Stimulated activated CD4-positive, alpha-beta T cell treated with anti-CD3 and anti-CD28 coated beads, Interleukin-2, amount 100 ng/mL, for 24 hours (primary cell): ENCODE results near the gene TMEM247.
"Not testable (repeated sequence)": the region's sequence is repeated elsewhere in the genome, so short reads cannot be mapped to it uniquely, and the experiment has no call there.

ENCODE experiments used
- DNase-seq, 2 donors: peaks; one replicate each; pipeline ENCODE4 v3.0.0-alpha.2; 2020

The TMEM247 gene

DNA sequence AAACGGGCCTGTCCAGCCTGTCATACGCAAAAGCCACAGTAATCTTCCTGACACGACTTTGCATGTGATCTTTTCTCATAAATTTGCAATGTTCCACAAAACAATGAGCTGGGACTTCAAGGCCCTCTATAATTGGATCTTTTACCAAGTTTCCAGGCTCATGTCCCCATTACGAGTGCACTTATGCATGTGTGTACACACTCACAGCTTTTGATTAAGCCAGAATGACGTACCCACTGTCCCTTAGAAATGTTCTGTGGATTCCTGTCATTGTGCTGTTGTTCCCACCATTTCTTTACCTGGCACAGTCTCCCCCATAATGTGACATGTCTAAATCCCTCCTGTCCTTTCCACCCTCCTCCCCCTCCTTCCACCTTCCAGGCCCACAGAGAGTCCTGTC is 19.7 kb upstream of the TMEM247 start:
- no peak for DNase-seq

DNA sequence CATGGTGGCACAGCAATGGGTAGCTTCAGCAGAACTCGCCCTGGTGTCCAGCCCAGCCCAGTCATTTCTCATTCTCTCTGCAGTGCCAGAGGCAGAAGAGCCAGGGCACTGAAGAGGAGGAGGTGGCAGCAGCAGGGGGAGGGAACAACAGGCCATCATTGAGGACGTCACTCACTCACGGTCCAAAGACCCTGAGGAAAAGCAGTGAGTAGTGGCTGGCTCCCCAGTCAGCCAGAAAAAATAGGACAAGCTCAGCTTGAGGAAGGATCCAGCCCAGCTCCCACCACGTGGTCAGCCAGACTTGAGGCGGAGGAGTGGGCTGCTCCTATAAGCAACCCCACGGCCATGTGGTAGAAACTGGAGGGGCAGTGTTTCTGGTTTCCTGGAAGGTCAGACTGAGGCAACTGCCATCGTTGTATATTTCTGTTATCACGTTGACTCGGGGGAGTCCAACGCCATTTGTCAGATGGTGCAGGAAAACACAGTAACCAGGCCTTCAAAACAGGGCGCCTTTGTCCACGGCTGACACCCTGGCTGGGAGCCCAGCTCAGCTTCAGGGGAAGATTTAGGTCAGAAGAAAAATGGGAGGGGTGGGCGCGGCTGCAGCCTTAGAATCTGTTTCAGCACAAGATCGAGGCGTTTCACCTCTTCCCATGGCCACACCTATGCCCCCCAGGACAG is 19.0 kb upstream of the TMEM247 start:
- DNase-seq: no peak

DNA sequence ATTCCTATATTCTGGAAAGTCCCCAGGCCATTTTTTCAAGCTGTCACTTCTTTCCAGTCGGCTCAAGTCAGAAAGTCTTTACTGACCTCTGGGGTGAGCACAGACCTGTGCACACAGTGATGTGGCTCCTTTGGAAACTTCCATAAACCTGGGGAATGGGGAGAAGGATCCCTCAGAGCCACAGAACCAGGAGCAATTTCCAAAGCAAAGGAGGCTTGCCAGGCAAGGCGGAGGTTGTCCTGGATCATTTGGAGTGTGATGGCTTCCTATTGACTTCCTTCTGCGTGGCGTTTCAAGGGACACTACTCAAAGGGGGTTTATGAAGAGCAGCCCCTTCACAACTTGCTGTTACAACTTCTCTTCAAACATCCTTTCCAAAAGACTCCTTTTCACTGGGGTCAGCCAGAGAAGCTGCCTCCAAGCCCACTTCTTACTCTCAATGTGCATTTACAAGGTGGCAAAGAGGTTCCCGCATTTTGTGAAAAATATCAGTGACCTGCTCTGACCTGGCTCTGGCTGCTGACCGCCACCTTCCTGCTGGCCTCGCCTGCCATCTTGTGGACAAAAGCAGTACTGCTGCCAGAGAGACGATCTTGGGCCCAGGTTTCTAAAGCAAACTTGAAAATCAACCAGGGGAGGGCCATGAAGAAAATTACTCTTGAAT is 18.2 kb upstream of the TMEM247 start:
- DNase-seq: peak; percentile 84 to 85

DNA sequence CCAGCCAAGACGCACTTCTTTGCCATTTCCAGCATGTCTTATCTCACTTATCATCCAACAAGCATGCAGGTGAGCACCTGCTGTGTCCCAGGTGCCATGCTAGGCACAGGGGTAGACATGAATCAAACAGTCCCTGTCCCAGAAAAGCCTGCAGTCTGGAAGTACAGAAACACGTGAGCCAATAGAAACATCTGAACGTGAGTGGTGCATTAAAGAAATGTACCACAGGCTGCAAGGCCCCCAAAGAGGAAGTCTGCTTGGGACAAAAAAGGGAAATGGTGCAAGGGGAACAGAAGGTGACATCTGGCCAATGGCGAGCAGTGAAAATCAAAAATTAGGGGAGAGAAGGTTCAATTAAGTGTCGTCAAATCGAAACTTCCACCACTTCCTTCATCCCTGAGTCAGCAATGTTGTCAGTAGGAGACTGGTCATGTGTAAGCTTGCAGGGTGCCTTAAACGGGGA is 17.6 kb upstream of the TMEM247 start:
- DNase-seq: no peak

DNA sequence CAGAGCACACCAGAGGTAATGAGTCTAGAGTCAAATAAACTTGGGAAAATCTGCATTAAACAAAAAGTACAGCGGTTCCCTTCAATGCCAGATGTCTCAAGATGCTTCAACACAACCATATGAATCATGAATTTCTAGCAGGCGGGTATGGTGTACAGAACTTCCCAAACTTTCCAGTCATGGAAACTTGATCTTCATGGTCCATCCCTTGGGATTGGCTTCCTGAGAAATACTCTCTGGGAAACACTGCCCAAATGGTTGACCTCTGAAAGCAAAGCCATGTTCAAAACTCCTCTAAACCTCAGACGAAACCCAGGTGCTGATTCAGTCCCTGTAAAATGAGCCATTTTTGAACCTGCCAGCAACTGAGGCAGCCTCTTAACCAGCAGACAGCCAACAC is 16.4 kb upstream of the TMEM247 start:
- no peak for DNase-seq

DNA sequence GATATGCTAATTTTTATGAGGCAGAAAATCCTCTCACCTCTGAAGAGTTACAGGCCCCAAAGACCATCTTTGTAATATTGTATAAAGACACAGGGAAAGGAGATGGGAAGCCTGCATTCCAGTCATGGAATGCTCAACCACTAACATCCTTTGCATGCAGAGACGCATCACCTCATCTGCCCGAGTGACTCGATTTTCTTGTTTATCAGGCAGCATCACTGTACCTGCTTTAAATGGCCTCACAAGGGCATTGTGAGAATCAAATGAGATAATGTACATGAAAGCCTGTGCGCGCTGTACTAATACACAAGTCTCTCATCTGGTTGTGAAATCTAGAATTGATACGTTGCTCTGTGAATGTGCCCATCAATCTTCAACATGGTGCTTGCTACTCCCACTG is 10.2 kb upstream of the TMEM247 start:
- DNase-seq: no peak

DNA sequence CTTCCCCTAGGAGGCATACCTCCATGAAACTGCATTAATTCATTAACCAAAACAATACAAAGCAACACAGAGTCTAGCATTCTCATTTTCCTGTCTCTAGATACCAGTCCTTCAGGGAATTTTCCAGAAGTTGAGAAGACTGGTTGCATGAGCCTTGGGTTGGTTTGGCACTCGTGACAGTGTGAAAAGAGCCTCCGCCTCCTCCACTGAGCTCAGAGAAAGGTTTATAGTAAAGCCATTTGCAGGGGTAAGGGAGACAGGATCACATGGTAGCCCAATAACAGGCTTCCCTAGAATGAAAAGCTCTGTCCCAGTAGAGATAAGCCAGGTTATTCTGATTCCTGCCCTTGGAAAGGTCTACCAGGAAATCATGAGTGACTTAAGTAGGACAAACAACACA is 9.7 kb upstream of the TMEM247 start:
- no peak for DNase-seq

DNA sequence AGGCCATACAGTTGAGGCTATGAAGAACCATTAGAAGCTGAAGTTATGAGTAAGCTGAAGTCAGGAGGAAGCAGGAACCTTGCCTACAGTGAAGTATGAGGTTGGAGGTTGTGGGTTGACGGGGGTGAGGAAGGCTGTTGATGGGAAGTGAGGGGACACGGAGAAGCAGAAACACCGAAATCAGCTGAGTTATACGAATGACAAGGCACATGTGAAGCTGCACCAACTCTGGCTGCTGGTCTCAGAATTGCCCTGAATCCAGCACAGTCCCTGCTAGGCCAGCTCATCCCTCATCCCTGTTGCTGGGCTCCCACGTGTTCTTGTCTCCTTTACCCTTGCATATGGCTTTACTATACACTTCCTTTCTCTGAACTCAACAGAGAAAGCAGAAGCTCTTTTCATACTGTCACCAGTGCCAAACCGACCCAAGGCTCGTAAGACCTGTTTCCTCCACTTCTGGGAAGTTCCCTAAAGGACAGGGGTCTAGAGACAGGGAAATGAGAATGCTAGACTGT is 9.2 kb upstream of the TMEM247 start:
- DNase-seq: no peak

DNA sequence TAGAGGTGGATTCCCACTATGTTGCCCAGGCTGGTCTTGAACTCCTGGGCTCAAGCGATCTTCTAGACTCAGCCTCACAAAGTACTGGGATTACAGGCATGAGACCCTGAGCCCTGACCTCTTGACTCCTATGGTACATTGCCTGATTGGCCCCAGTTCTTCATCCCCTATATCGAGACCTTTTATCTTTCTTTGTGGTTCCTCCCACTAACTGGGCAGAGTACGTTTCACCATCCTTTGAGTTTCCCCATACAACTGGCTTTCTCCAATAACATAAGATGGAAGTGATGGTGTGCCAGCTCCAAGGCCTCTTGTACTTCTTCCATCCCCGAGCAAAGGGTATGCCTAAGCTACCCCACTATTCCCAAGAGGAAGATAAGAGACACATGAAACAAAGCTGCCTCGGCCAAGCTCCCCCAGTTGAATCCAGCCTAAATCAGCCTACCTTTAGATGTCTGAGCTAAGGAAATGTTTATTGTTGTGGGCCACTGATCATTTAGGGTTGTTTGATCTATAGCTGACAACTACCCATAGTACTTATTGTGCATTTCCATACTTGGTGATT is 8.3 kb upstream of the TMEM247 start:
- no peak for DNase-seq

DNA sequence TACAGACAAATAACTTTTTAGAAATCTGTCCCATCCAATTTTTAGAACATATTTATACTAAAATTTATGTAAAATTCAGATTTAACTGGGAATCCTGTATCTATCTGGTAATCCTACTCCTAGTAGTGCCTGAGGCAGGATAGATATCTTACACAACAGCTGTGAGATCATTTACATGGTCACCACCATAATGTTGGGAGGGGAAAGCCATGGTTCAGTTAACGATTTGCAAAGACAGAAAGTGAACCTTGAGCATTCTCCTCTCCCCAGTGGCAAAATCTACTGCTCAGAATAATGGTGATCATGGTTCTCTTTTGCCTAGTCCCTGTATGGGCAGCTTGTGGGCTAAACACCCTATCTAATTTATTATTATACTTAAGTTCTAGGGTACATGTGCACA is 7.7 kb upstream of the TMEM247 start:
- DNase-seq: no peak

DNA sequence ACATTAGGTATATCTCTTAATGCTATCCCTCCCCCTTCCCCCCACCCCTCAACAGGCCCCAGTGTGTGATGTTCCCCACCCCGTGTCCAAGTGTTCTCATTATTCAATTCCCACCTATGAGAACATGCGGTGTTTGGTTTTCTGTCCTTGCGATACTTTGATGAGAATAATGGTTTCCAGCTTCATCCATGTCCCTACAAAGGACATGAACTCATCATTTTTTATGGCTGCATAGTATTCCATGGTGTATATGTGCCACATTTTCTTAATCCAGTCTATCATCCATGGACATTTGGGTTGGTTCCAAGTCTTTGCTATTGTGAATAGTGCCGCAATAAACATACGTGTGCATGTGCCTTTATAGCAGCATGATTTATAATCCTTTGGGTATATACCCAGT is 7.2 kb upstream of the TMEM247 start:
- DNase-seq: not testable (repeated sequence)

DNA sequence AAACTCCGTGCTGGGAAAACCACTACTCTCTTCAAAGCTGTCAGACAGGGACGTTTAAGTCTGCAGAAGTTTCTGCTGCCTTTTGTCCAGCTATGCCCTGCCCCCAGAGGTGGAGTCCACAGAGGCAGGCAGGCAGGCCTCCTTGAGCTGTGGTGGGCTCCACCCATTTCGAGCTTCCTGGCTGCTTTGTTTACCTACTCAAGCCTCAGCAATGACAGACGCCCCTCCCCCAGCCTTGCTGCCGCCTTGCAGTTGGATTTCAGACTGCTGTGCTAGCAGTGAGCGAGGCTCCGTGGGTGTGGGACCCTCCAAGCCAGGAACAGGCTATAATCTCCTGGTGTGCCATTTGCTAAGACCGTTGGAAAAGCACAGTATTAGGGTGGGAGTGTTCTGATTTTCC is 1.9 kb upstream of the TMEM247 start:
- peak in 1 of 2 donors; percentile 17 for DNase-seq

DNA sequence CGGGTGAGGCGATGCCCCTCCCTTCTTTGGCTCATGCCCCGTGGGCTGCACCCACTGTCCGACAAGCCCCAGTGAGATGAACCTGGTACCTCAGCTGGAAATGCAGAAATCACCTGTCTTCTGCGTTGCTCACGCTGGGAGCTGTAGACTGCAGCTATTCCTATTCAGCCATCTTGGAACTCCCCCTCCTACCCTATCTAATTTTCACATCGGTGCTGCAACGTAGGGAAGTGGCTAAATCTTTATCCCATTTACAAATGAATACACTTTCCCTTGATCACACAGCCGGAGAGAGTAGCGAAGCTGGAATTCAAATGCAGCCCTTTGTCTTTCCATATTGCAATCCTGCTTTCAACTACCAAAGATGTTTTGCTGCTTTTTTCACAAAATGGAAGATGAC is 1.4 kb upstream of the TMEM247 start:
- no peak for DNase-seq

DNA sequence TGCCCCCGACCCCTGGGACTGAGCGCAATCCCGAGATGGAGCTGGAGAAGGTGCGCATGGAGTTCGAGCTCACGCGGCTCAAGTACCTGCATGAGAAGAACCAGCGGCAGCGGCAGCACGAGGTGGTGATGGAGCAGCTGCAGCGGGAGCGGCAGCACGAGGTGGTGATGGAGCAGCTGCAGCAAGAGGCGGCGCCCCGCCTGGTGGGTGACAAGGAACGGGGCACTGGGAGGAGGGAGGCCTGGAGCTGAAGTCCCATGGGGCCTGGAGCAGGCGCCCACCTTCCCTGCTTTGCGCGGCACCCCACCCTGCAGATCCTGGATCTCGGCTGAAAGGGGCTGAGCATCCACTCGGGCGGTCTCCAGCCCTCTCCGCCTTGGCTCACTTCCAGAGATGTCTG is 1.2 kb downstream of the TMEM247 start:
- DNase-seq: no peak

DNA sequence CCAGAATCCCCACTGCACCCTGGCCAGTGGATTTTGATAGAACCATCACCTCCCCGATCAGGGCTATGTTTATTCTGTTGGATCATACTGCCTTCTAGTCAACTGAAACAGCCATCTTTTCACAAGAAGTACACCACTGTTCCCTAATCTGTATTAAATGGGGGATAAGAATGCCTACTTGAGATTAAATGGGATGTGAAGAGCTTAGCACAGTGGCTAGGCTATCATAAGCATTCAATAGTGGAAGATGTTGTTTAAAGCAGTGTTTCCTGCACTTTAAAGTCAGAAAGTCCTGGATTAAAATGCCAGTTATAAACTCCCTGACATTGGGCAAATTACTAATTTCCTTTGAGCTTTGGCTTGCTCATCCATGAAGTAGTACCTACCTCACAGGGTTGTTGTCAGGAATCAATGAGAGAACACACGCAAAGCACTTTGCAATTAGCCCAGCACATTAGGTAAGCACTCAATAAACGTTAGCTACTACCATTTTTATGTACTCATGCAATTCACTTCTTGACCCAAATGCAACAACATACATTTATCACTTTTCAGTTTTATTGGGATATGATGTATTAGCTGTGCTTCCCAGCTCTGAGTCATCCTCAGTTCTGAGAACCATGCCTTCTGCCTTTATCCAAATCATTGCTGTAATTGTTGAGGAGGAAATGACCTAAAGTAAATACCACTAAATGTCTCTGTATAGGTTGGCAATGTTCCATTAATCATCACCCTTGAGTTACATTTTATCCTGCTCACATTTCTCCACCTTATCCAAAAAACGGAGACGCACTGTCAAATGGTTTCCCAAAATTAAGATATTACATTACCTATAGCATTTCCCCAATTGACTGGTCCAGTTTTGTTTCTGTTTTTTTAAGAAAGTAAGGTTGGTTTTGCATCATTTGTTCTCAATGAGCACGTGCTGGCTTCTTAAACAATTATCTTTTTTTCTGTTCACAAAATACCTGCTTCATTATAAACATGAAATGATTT is 2.1 kb downstream of the TMEM247 start:
- no peak for DNase-seq

DNA sequence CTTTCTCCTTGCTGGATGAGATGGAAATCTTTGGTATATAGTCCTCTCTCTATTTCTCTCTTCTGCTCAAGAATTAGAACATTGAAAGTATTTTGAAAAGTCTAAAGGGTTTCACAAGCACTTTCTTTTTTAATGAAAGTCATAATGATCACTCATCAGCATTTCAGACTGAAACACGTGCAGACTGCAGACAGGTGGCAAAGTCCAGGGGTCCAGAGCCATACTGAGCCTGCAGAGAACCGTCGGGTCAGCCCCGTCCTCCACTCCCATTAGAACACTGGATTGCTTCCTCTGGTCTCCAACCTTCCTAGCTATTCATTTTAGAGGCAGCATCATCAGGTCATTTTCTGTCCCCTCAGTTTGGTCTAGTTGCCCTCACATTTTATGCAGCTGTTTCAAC is 3.1 kb downstream of the TMEM247 start:
- DNase-seq: no peak

DNA sequence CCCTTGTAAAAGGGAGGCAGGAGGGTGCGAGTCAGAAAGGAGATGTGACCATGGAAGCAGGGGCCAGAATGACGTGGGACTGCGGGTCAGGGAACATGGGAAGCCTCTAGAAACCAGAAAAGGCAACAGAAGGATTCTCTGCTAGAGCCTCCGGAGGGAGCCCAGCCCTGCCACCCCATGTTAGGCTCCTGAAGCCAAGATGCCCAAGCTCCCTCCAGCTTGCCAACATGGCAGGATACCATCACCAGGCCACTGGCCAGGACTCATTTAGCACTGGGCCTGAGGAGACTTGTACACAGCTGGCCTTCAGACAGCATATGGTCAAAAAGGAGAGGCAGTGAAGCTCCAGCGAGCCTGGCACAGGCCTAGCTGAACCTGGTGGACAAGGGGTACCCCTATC is 5.6 kb downstream of the TMEM247 start:
- no peak for DNase-seq

DNA sequence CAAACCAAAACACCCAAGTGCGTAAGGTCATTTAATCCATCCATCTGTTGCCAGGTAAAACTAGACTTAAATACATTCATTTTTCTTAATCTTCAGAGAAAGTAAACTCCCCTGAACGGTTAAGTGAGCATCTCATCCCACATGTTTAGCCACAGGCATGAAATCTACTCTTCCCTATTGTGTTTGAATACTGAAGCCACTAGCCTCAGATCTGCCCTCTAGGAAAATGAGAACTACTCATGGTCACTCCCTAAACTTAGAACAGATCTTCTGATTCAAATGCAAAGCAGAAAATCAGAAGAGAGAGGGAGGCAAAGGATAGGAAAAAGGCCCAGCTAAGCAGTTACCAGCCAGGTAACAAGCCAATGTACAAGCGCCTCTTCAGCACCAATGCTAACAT is 7.1 kb downstream of the TMEM247 start:
- no peak for DNase-seq

DNA sequence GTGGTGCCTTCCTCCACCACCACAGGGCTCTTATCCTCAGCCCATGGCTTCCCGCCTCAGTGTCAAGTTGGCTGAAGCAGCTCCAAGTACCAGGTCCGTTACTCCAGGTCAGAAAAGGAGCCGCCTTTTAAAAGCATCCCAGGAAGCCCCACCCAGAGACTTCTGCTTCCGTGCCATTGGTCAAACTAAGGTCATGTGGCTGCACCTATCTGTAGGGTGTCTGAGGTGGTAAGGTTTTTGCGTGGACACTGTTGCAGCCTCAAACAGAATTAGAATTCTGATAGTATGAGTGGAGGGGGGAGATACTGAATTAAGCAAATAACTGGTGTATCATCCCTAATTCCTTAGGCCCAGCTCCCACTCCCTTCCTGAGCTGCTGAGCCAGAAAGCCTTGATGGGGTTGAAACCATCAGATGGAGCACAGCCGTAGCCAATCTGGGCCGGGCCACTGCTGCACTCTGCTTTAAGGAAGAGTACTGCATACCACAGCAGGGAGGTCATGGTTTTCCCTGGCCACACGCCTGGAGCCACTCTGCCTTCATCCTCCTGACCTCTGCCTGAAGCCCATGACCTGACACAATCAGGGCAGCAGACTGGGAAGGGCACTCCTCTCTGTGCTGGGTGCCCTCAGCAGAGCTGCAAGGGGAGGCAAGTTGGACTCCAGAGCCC is 8.4 kb downstream of the TMEM247 start:
- DNase-seq: no peak

DNA sequence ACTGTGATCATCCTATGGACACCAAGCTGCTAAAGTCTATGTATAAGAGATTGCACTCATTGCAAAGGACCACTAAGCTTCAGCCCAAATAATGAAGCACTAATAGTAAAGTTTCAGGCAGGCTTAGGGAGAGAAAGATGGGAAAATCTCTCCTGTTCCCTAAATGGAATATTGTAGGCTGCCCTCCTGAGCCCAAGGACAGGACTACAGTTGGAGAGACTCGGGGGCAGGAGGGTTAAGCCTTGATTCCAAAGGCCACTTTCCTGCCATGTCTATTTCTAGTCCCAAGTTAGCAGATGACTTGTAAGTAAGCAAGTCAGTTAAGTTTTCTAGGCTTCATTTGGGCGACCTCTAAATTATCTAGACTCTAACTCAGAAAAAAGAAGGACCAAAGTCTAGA is 9.0 kb downstream of the TMEM247 start:
- no peak for DNase-seq

DNA sequence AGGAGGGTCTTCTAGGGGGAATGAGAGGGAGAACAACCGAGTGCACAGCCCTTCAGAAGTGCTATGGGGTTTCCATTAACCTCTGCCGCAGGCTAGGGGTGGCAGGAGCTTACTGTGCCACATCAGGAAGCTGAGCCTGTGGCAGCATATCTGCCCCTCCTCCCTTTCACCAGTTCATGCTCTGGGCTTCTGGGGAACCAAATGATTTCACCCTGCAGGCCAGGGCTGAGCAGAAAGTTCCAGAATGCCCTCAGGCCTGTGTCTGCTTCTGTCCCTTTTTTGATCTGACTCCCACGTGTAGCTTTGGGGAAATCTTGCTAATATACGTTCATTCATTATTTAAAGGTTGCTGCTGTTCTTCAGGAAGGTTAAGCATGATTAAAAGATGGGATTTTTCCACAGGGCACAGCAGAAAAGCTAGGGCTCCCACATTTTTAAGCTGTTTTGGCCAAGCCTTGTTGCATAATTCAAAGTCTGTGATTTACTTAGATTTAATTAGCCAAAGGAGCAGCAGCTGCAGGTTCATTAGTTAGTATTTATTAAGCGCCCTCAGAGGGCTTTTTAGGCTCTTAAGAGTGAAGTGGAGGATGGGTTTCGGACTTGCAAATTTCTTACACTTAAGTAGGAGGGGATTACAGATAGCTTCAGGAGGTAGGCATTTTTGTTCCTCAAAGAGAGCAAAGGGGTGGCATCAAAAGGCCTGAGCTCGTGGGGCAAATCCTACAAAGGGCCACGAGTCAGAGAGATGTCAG is 10.2 kb downstream of the TMEM247 start:
- no peak for DNase-seq
